GM23248 (cell line): ENCODE data around the gene TBC1D22A.

Experiments
- EZH2 ChIP-seq: fragments of 200-600 bp; sonication (generic); IDR thresholded peaks from 2 replicates; pipeline ENCODE4 v1.6.1; 2018; ENCODE audit warnings: antibody characterized with exemption, mild to moderate bottlenecking; ENCODE audit not compliant: insufficient read depth, poor library complexity, severe bottlenecking
- EZH2phosphoT487 ChIP-seq: fragments of 200-600 bp; sonication (generic); IDR thresholded peaks from 2 replicates; pipeline ENCODE4 v1.6.1; 2018; ENCODE audit warnings: antibody characterized with exemption, moderate library complexity, mild to moderate bottlenecking, low read depth; ENCODE audit not compliant: insufficient read depth

DNA sequence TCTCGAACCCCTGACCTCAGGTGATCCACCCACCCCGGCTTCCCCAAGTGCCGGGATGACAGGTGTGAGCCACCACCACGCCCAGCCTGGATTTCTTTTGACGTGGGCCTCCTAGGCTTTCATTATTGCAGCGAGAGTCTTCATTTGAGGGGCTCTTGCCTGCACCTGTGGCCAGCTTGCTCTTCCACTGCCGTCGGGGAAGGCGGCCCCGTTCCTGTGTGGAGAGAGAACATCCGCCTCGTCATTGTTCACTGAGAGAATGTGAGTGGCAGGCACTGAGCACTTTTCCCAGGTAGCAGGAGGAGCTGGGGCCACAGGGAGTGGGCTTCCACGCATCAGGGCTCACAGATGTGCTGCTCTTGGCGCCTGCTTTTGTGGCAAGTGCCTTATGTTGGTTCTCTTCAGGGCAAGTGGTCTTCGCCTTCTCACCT lies 365.0 kb downstream of the TBC1D22A start:
- TF ChIP-seq EZH2phosphoT487 = no peak
- no peak for TF ChIP-seq EZH2
